Liver (tissue), 9 donors: Measurements from ENCODE around the gene SPR. TPM values are rescaled to one million over a fixed set of nuclear protein-coding genes. Genes with fewer than 3 reads are reported as not detected.

ENCODE experiments used
- DNase-seq: peaks from one replicate; pipeline ENCODE4 v3.0.0-alpha.2; 2017; ENCODE audit warnings: low spot score
- H3K27ac ChIP-seq, 2 donors: one replicate each; pipeline ENCODE4 v1.7.0; 2013; ENCODE audit warnings: inconsistent platforms in 2 of 2, low read length in 2 of 2, control low read depth in 1 of 2, low read depth in 1 of 2, mild to moderate bottlenecking in 1 of 2
- H3K27me3 ChIP-seq, 4 donors: one replicate each; pipeline versions ENCODE4 v1.6.1 to v1.7.0; 2013; ENCODE audit warnings: low read length in 3 of 4, inconsistent platforms in 1 of 4, mild to moderate bottlenecking in 1 of 4, moderate library complexity in 1 of 4; ENCODE audit not compliant: control insufficient read depth in 4 of 4, insufficient read depth in 4 of 4
- H3K36me3 ChIP-seq, 4 donors: one replicate each; pipeline versions ENCODE4 v1.6.1 to v1.7.0; 2013; ENCODE audit warnings: low read length in 3 of 4, mild to moderate bottlenecking in 3 of 4, low read depth in 1 of 4, moderate library complexity in 1 of 4; ENCODE audit not compliant: control insufficient read depth in 4 of 4, insufficient read depth in 3 of 4
- H3K4me1 ChIP-seq, 4 donors: one replicate each; pipeline versions ENCODE4 v1.6.1 to v1.7.0; 2013; ENCODE audit warnings: low read length in 3 of 4, mild to moderate bottlenecking in 3 of 4, moderate library complexity in 1 of 4; ENCODE audit not compliant: control insufficient read depth in 4 of 4, insufficient read depth in 4 of 4
- H3K4me3 ChIP-seq, 3 donors: one replicate each; pipeline versions ENCODE4 v1.6.1 to v1.7.0; 2013; ENCODE audit warnings: low read length in 3 of 3, control low read depth in 1 of 3, low read depth in 1 of 3, mild to moderate bottlenecking in 1 of 3
- H3K9ac ChIP-seq, 2 donors: one replicate each; pipeline ENCODE4 v1.7.0; 2013; ENCODE audit warnings: low read length in 2 of 2, mild to moderate bottlenecking in 2 of 2, moderate library complexity in 2 of 2, control low read depth in 1 of 2, low read depth in 1 of 2
- H3K9me3 ChIP-seq, 4 donors: one replicate each; pipeline versions ENCODE4 v1.6.1 to v1.7.0; 2013; ENCODE audit warnings: low read length in 3 of 4; ENCODE audit not compliant: control insufficient read depth in 4 of 4
- ATF3 ChIP-seq: IDR thresholded peaks from 2 replicates; pipeline ENCODE4 v1.6.1; 2016; ENCODE audit warnings: antibody characterized with exemption
- CTCF ChIP-seq: fragments of 150-350 bp; IDR thresholded peaks from 2 replicates; pipeline ENCODE4 v1.5.1; 2017; ENCODE audit warnings: improper control_type of control experiment, low read depth, low read length; ENCODE audit not compliant: missing input control
- EGR1 ChIP-seq, 2 donors: IDR thresholded peaks; 2 replicates each; pipeline ENCODE4 v1.6.1; 2016 to 2018; ENCODE audit warnings: antibody characterized with exemption in 2 of 2, low read depth in 2 of 2
- FOXA1 ChIP-seq: IDR thresholded peaks from 2 replicates; pipeline ENCODE4 v1.6.1; 2016; ENCODE audit warnings: antibody characterized with exemption
- FOXA2 ChIP-seq: IDR thresholded peaks from 2 replicates; pipeline ENCODE4 v1.6.1; 2016; ENCODE audit warnings: antibody characterized with exemption
- GABPA ChIP-seq, 2 donors: IDR thresholded peaks in 1 of 2; conservative IDR thresholded peaks in 1 of 2; 2 replicates each; pipeline ENCODE4 v1.6.1; 2016; ENCODE audit warnings: antibody characterized with exemption in 2 of 2, mild to moderate bottlenecking in 1 of 2, moderate library complexity in 1 of 2
- HNF4A ChIP-seq, 2 donors: conservative IDR thresholded peaks; 2 replicates each; pipeline ENCODE4 v1.6.1; 2016; ENCODE audit warnings: antibody characterized with exemption in 2 of 2, mild to moderate bottlenecking in 2 of 2
- HNF4G ChIP-seq: IDR thresholded peaks from 2 replicates; pipeline ENCODE4 v1.6.1; 2016; ENCODE audit warnings: antibody characterized with exemption
- JUND ChIP-seq, 2 donors: IDR thresholded peaks; 2 replicates each; pipeline ENCODE4 v1.6.1; 2016; ENCODE audit warnings: antibody characterized with exemption in 2 of 2
- MAX ChIP-seq: IDR thresholded peaks from 2 replicates; pipeline ENCODE4 v1.6.1; 2016; ENCODE audit warnings: antibody characterized with exemption
- NR2F2 ChIP-seq: IDR thresholded peaks from 2 replicates; pipeline ENCODE4 v1.6.1; 2016; ENCODE audit warnings: antibody characterized with exemption
- RAD21 ChIP-seq, 2 donors: IDR thresholded peaks; 2 replicates each; pipeline ENCODE4 v1.6.1; 2016; ENCODE audit warnings: antibody characterized with exemption in 2 of 2, mild to moderate bottlenecking in 2 of 2
- REST ChIP-seq: IDR thresholded peaks from 2 replicates; pipeline ENCODE4 v1.6.1; 2016; ENCODE audit warnings: antibody characterized with exemption, mild to moderate bottlenecking
- RXRA ChIP-seq, 2 donors: IDR thresholded peaks; 2 replicates each; pipeline ENCODE4 v1.6.1; 2017 to 2018; ENCODE audit warnings: antibody characterized with exemption in 2 of 2, mild to moderate bottlenecking in 1 of 2
- SP1 ChIP-seq: IDR thresholded peaks from 2 replicates; pipeline ENCODE4 v1.6.1; 2018; ENCODE audit warnings: antibody characterized with exemption, mild to moderate bottlenecking
- TAF1 ChIP-seq: conservative IDR thresholded peaks from 2 replicates; pipeline ENCODE4 v1.6.1; 2016; ENCODE audit warnings: antibody characterized with exemption, mild to moderate bottlenecking
- YY1 ChIP-seq: IDR thresholded peaks from 2 replicates; pipeline ENCODE4 v1.6.1; 2016; ENCODE audit warnings: antibody characterized with exemption, mild to moderate bottlenecking
- ZBTB33 ChIP-seq: IDR thresholded peaks from 2 replicates; pipeline ENCODE4 v1.6.1; 2016; ENCODE audit warnings: antibody characterized with exemption
- WGBS: extraction: QIAGEN DNeasy Blood & Tissue Kit; methylation state at CpG from one replicate; pipeline ENCODE4 v1.1.7; 2013; 5-methylcytosine and 5-hydroxymethylcytosine counted together
- polyA plus RNA-seq, 2 donors: library from polyadenylated mRNA; stranded (reverse) in 1 of 2; unstranded in 1 of 2; fragments of 200-250 nt in 1 of 2; fragments of >200 nt in 1 of 2; fragmentation: Nextera tagmentation in 1 of 2; extraction: Ambion mirVana in 1 of 2; gene quantifications; one replicate each; pipeline versions ENCODE4 v1.2.1 to v1.2.3, GENCODE V29; 2013 to 2015
- total RNA-seq, 2 donors: library from RNA; depleted of rRNA; stranded (reverse); fragments of >200 nt; gene quantifications; one replicate each; pipeline ENCODE4 v1.2.3, GENCODE V29; 2014
- donor health status: healthy.
- donor health status: healthy.
- donor health status: healthy.
- donor health status: healthy.
- donor health status: healthy.

SPR gene
- total and polyA plus RNA-seq, 4 donors, result 13.6 to 60.8 (median 53.1) TPM

- peaks cover 7 to 33% (median 16%) of the 10 kb centered on the region in 4 donors for H3K27me3 ChIP-seq
- no peak overlapping the region for H3K4me3 ChIP-seq
- no peaks in the 10 kb centered on the region for H3K9me3 ChIP-seq
- H3K36me3 ChIP-seq, result no peaks in the 10 kb centered on the region
- 4% methylated on average over 17 of the region's 17 CpGs for WGBS
- no peak for DNase-seq
- TF ChIP-seq FOXA2, result no peak
- no peak for TF ChIP-seq GABPA (IDR thresholded peaks at IDR 0.05 in 1 of 2, conservative IDR thresholded peaks at IDR 0.05 in 1 of 2)
- no peak for TF ChIP-seq ATF3
- no peak for TF ChIP-seq HNF4G
- TF ChIP-seq ZBTB33, result no peak
- TF ChIP-seq NR2F2, result no peak
- no peak for TF ChIP-seq FOXA1
- no peak for TF ChIP-seq RAD21 (IDR thresholded peaks at IDR 0.05)
- TF ChIP-seq RXRA (IDR thresholded peaks at IDR 0.05), result no peak
- no peak overlapping the region for H3K9ac ChIP-seq
- peaks cover 18 to 25% (median 24%) of the 10 kb centered on the region in 4 donors for H3K4me1 ChIP-seq
- H3K27ac ChIP-seq, result no peak overlapping the region
These were observed 27.5 kb downstream of the SPR start for GRCh38 chr2:72914589-72915319.

GRCh38 chr2:72915320-72915906 is 28.2 kb downstream of the SPR start:
- TF ChIP-seq CTCF (no peak), SP1 (no peak), FOXA2 (no peak), GABPA (IDR thresholded peaks at IDR 0.05 in 1 of 2, conservative IDR thresholded peaks at IDR 0.05 in 1 of 2) (no peak), ZBTB33 (no peak), TAF1 (no peak), MAX (no peak), RAD21 (IDR thresholded peaks at IDR 0.05) (no peak), RXRA (IDR thresholded peaks at IDR 0.05) (no peak), ATF3 (no peak), YY1 (no peak), EGR1 (IDR thresholded peaks at IDR 0.05; ENCODE audit: low read depth in 2 of 2) (no peak), REST (no peak), FOXA1 (no peak), HNF4G (no peak), HNF4A (conservative IDR thresholded peaks at IDR 0.05) (no peak), NR2F2 (no peak), JUND (IDR thresholded peaks at IDR 0.05) (no peak)
- Histone ChIP-seq H3K9me3 (peaks cover 0 to 3% (median 0%) of the 10 kb centered on the region in 4 donors), H3K27me3 (peaks cover 9 to 33% (median 17%) of the 10 kb centered on the region in 4 donors), H3K9ac (no peak overlapping the region), H3K36me3 (no peaks in the 10 kb centered on the region), H3K4me3 (peak overlapping the region in 1 of 3 donors; percentile 51), H3K4me1 (peaks cover 20 to 27% (median 25%) of the 10 kb centered on the region in 4 donors), H3K27ac (no peak overlapping the region)
- DNase-seq, result no peak
- 8% methylated on average over 26 of the region's 26 CpGs for WGBS
